GM12878 (cell line): ENCODE results near the gene METRN. TPM values are rescaled to one million over a fixed set of nuclear protein-coding genes. Genes with fewer than 3 reads are reported as not detected.

Source experiments
- ATAC-seq: fragments of 200-7000 bp; cut with Tn5 transposase; 3 replicates; pipeline ENCODE4 v1.9.1; 2020; ENCODE audit warnings: mild to moderate bottlenecking, moderate library complexity
- BruUV-seq: library from RNA; stranded (reverse); fragments of 400-500 nt; replicated peaks from 2 replicates; lab custom pipeline; 2021; lab: Mats Ljungman, UMichigan
- CTCF ChIA-PET: fragments of 300-600 bp; sonication (Branson Sonifier 250); formaldehyde crosslinking; extraction: SDS; loops from one replicate; lab custom pipeline; 2021; ENCODE audit warnings: inconsistent platforms; lab: Yijun Ruan, JAX
- POLR2A ChIA-PET: fragments of 350-600 bp; formaldehyde crosslinking; extraction: SDS; loops from one replicate; lab custom pipeline; 2021; ENCODE audit warnings: inconsistent platforms; lab: Charles Lee
- RAD21 ChIA-PET: fragments of 300-600 bp; sonication (Branson Sonifier 250); formaldehyde crosslinking; loops from one replicate; lab custom pipeline; 2023; ENCODE audit warnings: antibody characterized with exemption; ENCODE audit not compliant: unreplicated experiment; lab: Charles Lee
- SMC1A ChIA-PET: fragments of 300-600 bp; sonication (Branson Sonifier 250); formaldehyde crosslinking; loops from one replicate; lab custom pipeline; 2023; ENCODE audit not compliant: unreplicated experiment, uncharacterized antibody; lab: Charles Lee
- DNase-seq: peaks from one replicate; pipeline ENCODE4 v3.0.0-alpha.2; 2011; ENCODE audit warnings: low read depth, low spot score
- FAIRE-seq: peaks from 3 replicates; lab custom pipeline; 2011; peaks lifted over from hg19 to GRCh38; lab: Jason Lieb, UNC
- H2AFZ ChIP-seq: 2 replicates; pipeline ENCODE4 v1.6.0; 2011; ENCODE audit warnings: low read depth, low read length, control low read depth; ENCODE audit not compliant: control insufficient read depth
- H3K27ac ChIP-seq: 2 replicates; pipeline ENCODE4 v1.5.1; 2011; ENCODE audit warnings: control low read depth; ENCODE audit not compliant: control insufficient read depth, insufficient read depth
- H3K27me3 ChIP-seq, 2 experiments: replicated peaks in 1 of 2; 2 replicates each; pipeline versions ENCODE4 v1.6.0 to v1.6.1; 2011; ENCODE audit warnings: low read length in 1 of 2; ENCODE audit not compliant: control insufficient read depth in 2 of 2, insufficient read depth in 2 of 2
- H3K36me3 ChIP-seq, 2 experiments: 2 replicates each; pipeline ENCODE4 v1.5.1; 2011; ENCODE audit warnings: low read length in 1 of 2; ENCODE audit not compliant: control insufficient read depth in 2 of 2, insufficient read depth in 2 of 2
- H3K4me1 ChIP-seq: 2 replicates; pipeline ENCODE4 v1.6.1; 2011; ENCODE audit warnings: mild to moderate bottlenecking, low read length, moderate library complexity, mixed read lengths; ENCODE audit not compliant: control insufficient read depth, insufficient read depth
- H3K4me2 ChIP-seq: 2 replicates; pipeline ENCODE4 v1.6.0; 2011; ENCODE audit warnings: control low read depth; ENCODE audit not compliant: control insufficient read depth, insufficient read depth
- H3K4me3 ChIP-seq: fragments of 200-600 bp; sonication (generic); 2 replicates; pipeline ENCODE4 v1.5.1; 2016
- H3K79me2 ChIP-seq: 2 replicates; pipeline ENCODE4 v1.6.0; 2011; ENCODE audit warnings: low read length; ENCODE audit not compliant: control insufficient read depth, insufficient read depth
- H3K9ac ChIP-seq: 2 replicates; pipeline ENCODE4 v1.8.0; 2011; ENCODE audit warnings: low read length, control low read depth, mixed read lengths; ENCODE audit not compliant: control insufficient read depth, insufficient read depth
- H3K9me3 ChIP-seq: replicated peaks from 3 replicates; pipeline ENCODE4 v1.5.1; 2011; ENCODE audit warnings: mild to moderate bottlenecking, low read length; ENCODE audit not compliant: control insufficient read depth, insufficient read depth
- H4K20me1 ChIP-seq: 2 replicates; pipeline ENCODE4 v1.6.0; 2011; ENCODE audit not compliant: control insufficient read depth, insufficient read depth
- ASH2L ChIP-seq: fragments of 300-600, 200-600 bp; sonication (generic); IDR thresholded peaks from 2 replicates; pipeline ENCODE4 v1.6.1; 2017; ENCODE audit warnings: low read depth, mild to moderate bottlenecking, borderline replicate concordance
- ATF3 ChIP-seq: IDR thresholded peaks from 2 replicates; pipeline ENCODE4 v1.6.1; 2011; ENCODE audit warnings: low read depth, mild to moderate bottlenecking, low read length, moderate library complexity, borderline replicate concordance; ENCODE audit errors: extremely low read depth
- DPF2 ChIP-seq: fragments of 450-650 bp; IDR thresholded peaks from 2 replicates; pipeline ENCODE4 v1.6.1; 2017; ENCODE audit warnings: mild to moderate bottlenecking
- E2F4 ChIP-seq: IDR thresholded peaks from 2 replicates; pipeline ENCODE4 v1.6.1; 2012; ENCODE audit warnings: low read depth, low read length, improper control_type of control experiment
- ELK1 ChIP-seq: IDR thresholded peaks from 2 replicates; pipeline ENCODE4 v1.6.1; 2012; ENCODE audit warnings: low read depth, low read length, improper control_type of control experiment
- KDM1A ChIP-seq: fragments of 200-600 bp; sonication (generic); IDR thresholded peaks from 2 replicates; pipeline ENCODE4 v1.6.1; 2016; ENCODE audit warnings: borderline replicate concordance
- NFIC ChIP-seq: IDR thresholded peaks from 2 replicates; pipeline ENCODE4 v1.6.1; 2012; ENCODE audit warnings: low read depth, mild to moderate bottlenecking, inconsistent platforms, low read length, moderate library complexity
- RBBP5 ChIP-seq: fragments of 200-600 bp; sonication (generic); conservative IDR thresholded peaks from 2 replicates; pipeline ENCODE4 v1.6.1; 2016
- SKIL ChIP-seq: fragments of 450-650 bp; IDR thresholded peaks from 2 replicates; pipeline ENCODE4 v1.6.1; 2017; ENCODE audit warnings: mild to moderate bottlenecking, low read depth, inconsistent platforms; ENCODE audit not compliant: poor library complexity, severe bottlenecking
- SMARCA5 ChIP-seq: fragments of 450-650 bp; IDR thresholded peaks from 2 replicates; pipeline ENCODE4 v1.6.1; 2017; ENCODE audit warnings: mild to moderate bottlenecking
- SRF ChIP-seq, 2 experiments: IDR thresholded peaks; 2 replicates each; pipeline ENCODE4 v1.6.1; 2011; ENCODE audit warnings: low read depth in 2 of 2, low read length in 2 of 2, mild to moderate bottlenecking in 1 of 2, moderate library complexity in 1 of 2
- SUPT20H ChIP-seq: IDR thresholded peaks from 2 replicates; pipeline ENCODE4 v1.6.1; 2011; ENCODE audit warnings: low read depth, mild to moderate bottlenecking, low read length, moderate library complexity, borderline replicate concordance; ENCODE audit not compliant: control insufficient read depth
- WGBS: methylation state at CpG from one replicate; pipeline ENCODE4 v1.1.6; 2016; ENCODE audit warnings: low lambda C conversion rate; ENCODE audit not compliant: insufficient replicate concordance, insufficient coverage; ENCODE audit errors: missing lambda C conversion rate; 5-methylcytosine and 5-hydroxymethylcytosine counted together
- in situ Hi-C: fragments of 300-500 bp; cut with MboI; formaldehyde crosslinking; loops from 9 replicates; pipeline ENCODE4 v1.14.3; 2018; ENCODE audit warnings: mixed read lengths
- intact Hi-C: fragments of 100-400 bp; cut with micrococcal nuclease; formaldehyde crosslinking; loops from one replicate; pipeline ENCODE4 v1.14.2; 2022; ENCODE audit not compliant: unreplicated experiment
- polyA plus RNA-seq, 11 experiments: library from polyadenylated mRNA; depleted of rRNA in 4 of 11; unstranded in 6 of 11; stranded (reverse) in 5 of 11; fragments of >200 nt; fragmentation: Nextera tagmentation in 4 of 11; fragmentation: Illumina TruSeq in 1 of 11; extraction: Ambion mirVana in 4 of 11; extraction: Trizol in 1 of 11; gene quantifications; 1 replicate in 1 of 11; 2 replicates in 10 of 11; pipeline versions ENCODE4 v1.2.1 to v1.2.3, GENCODE V29; 2011 to 2016; ENCODE audit warnings: inconsistent platforms in 2 of 11, missing spikeins in 2 of 11, low read depth in 1 of 11
- total RNA-seq, 4 experiments: library from RNA; depleted of rRNA in 3 of 4; stranded (reverse); fragments of >200 nt in 3 of 4; fragmentation: Illumina TruSeq in 1 of 4; extraction: Trizol in 1 of 4; gene quantifications; 2 replicates each; pipeline versions ENCODE4 v1.2.1 to v1.2.3, GENCODE V29; 2013 to 2021

The METRN gene
- total and polyA plus RNA-seq, 10 of the 15 experiments (the other 5 are each of a cell fraction or from before 2014, with no cell fraction given), result 0.11 to 12.8 (median 1.1) TPM; not detected in 1

GRCh38 chr16:668519-669171 is 46.3 kb upstream of the METRN start:
- FAIRE-seq (no peak), ATAC-seq (peak; percentile 19), DNase-seq (no peak)
- ChIA-PET RAD21 (no interaction called here), CTCF (interaction anchor here (0.6 to 1.8 kb wide), 5 partner anchors 9 to 293 kb away, joined by 3 to 11 read pairs (median 4); partner anchors contain the start of genes METTL26 and WDR90), POLR2A (interaction anchor here (1.0 to 1.2 kb wide), 2 partner anchors 19 to 32 kb away, joined by 3 to 4 read pairs; partner anchors contain the start of genes METTL26 and WDR90), SMC1A (no interaction called here)
- peak overlapping the region; percentile 73 for H3K27ac ChIP-seq
- H3K9me3 ChIP-seq, result no peaks in the 10 kb centered on the region
- in situ Hi-C loops (loop anchor here (10.0 kb wide), 1 partner anchor 274 kb away; the partner anchor contains the start of gene NME4), intact Hi-C loops (loop anchor here (10.0 kb wide), 1 partner anchor 274 kb away; the partner anchor contains the start of gene NME4)
- H3K36me3 ChIP-seq, result peaks cover 0 to 18% of the 10 kb centered on the region in 2 experiments; a peak in 3 of 4 replicates
- peak overlapping the region; percentile 97 for H3K9ac ChIP-seq
- peak overlapping the region; percentile 90 for H3K4me3 ChIP-seq
- H3K27me3 ChIP-seq, result no peaks in the 10 kb centered on the region
- H4K20me1 ChIP-seq, result no peaks in the 10 kb centered on the region; the same call in 1 of the 2 replicates
- TF ChIP-seq ASH2L (no peak), RBBP5 (no peak), SUPT20H (no peak), SKIL (no peak), DPF2 (no peak), NFIC (no peak), SMARCA5 (no peak), E2F4 (no peak), ELK1 (no peak), ATF3 (no peak), SRF (IDR thresholded peaks at IDR 0.05; ENCODE audit: low read depth in 2 of 2, low read length in 2 of 2) (no peak), KDM1A (no peak)
- peak overlapping the region; percentile 82 for H3K4me2 ChIP-seq
- H3K4me1 ChIP-seq, result peaks cover 2% of the 10 kb centered on the region; the same call in 1 of the 2 replicates
- BruUV-seq, result no TSS peak
- WGBS, result 2% methylated on average over 43 of the region's 50 CpGs
- H3K79me2 ChIP-seq, result peaks cover 16% of the 10 kb centered on the region
- no peak overlapping the region for H2AFZ ChIP-seq
